Activated CD8-positive, alpha-beta memory T cell treated with anti-CD3 and anti-CD28 coated beads, Interleukin-2, amount 50 U/mL, for 4 hours (primary cell): ENCODE results near the gene PNPLA1.

Source experiments
- DNase-seq: peaks from one replicate; pipeline ENCODE4 v3.0.0-alpha.2; 2020

The PNPLA1 gene

DNA sequence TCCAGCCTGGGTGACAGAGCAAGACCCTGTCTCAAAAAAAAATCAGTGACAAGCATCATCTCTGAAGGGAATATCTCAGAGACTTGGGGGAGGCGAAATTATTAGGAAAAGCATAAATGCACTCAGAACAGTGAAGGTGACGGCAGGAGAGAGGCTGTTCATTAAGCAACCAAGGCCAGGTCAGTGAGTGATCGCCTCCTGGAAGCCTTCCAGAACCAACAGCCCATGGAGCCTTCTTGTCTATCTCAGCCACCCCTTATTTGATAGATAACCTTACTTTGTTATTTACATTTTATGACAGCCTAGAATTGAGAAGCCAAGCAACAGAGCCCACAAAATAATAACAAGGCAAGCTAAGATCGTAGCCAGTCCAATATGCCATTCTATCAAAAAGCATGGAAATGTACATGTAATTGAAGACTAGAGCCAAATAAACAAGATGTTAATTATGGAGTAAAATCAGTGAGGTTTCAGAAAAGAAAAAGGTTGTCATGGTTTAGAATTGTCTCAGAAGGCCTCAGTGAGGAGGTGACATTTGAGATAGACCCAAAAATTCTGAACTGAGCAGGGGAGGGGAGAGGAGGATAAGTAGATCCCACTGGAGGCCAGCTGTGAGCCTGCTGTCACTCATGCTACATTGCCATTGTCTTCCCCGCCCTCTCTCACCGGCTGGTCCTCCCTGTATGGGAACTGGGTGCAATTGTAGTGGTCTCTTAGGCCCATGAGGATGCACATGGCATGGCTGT, 49.0 kb downstream of the PNPLA1 start:
- DNase-seq, result no peak

DNA sequence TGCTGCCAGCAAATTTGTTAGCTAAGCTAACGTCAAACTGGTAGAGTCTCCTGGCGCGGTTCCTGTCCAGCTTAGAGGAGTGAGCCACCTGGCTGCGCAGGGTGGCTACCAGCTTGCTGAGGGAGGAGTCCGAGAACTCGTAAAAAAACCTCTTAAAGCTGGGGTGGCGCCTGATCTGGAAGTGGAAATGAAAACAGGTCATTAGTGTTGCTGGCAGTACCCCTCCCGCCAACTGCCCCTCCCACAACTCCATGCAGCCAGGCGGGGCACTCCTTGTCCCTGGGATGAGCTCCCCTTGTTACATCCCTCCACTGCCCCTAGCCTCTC, 49.5 kb downstream of the PNPLA1 start:
- no peak for DNase-seq

DNA sequence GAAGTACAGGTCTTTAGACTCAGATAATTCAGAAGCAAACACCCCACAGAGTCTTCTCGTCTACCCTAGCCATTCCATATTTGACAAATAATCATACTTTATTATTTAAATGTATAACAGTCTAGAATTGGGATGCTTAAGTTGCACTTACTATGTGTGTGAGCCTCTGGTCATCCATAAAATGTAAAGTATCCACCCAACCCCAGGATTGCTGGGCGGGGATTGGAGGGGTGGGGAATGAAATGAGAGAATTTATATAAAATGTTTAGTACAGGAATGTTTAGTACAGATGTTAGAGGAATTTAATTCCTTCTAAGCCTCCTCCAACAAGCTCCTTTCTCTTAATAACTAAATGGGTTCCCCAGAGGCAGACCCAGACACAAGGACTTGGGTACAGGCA, 50.0 kb downstream of the PNPLA1 start:
- DNase-seq, result no peak

DNA sequence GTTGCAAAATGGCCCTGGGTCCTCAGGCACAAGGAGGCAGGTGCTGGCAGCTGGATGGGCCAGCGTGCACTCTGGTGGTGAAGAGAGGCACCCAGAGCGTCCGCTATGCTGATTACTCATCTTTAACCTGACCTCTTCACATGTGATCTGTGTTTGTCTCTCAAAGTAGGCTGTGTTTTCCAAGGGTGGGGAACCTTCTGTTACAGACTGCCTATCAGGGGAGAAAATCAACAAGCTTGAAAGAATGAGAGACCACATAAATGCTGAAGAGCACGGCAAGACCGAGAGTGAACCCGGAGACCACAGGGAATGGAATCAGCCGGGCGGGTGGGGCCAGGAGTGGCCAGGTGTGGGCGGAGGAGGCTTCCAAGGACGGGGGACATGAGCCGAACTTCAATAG, 50.6 kb downstream of the PNPLA1 start:
- no peak for DNase-seq

DNA sequence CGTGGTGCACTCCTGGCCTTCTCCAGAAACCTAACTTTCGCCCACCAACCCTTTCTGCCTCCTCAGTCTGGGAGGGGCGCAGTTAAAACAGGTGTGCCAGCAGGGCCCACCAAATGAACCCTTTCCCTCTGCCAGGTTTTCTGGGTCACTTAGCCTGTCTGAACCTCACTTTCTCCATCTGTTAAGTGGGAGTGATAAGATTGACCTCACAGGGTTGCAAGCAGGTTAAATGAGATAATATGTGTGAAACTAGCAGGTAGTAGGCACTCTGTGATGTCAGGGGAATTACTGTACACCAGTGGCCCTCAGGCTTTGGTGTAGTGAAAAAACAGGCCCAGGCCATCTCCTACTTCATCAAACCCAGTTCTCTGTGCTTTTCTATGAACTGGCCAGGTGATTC, 52.7 kb downstream of the PNPLA1 start:
- DNase-seq, result no peak

DNA sequence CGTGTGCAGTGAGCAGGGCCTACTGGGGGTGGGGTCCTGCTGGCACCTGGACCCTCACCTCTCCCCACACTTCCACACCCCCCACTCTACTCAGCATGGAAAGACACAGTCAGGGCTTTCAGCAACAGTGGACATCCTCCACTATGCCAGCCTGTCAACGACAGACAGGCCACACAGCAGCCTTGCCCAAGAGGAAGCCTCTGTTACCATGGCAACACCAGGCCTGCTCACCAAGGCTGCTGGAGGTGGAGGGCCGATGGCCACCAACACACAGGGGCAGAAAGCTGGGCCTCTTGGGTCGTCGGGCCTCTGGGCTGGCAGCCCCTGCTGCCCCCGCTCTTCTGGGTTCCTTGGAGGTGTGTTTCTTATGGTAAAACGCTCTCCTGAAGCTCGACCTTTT, 53.2 kb downstream of the PNPLA1 start:
- no peak for DNase-seq

DNA sequence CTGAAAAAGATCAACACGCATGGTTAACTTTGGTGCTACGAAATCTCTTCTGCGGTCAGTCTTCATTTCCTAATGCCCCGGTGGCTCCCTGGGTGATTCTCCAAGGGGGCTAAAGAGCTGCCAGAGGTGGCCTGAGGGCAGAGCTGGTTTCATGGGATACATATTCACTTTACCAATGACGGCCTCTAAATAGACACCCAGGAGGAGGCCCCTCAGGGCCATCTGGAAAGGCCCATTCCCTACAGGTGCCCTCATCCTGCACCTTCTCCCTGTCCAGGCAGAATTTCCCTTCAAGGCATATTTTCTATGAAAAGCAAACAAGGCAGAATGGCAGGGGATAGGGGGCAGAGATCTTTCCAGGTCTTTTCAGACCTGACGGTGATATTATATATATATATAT, 54.3 kb downstream of the PNPLA1 start:
- DNase-seq, result no peak

DNA sequence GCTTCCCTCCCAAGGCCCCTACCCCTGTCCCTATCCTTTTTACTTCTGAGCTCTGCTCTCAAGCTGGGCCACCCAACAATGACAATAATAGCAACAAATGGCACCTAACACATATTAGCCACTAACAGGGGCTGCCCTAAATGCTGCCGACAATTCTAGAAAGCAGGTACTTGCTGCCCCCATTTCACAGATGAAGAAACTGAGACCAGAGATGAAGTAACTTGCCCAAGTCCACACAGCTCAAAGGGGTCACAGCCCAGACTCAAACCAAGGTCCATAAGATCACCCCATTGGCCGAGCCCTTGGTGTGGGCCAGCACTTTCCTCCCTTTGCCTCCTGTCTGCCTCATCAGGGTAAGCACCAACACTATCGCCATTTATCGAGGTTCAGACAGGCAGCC, 54.9 kb downstream of the PNPLA1 start:
- DNase-seq, result no peak

DNA sequence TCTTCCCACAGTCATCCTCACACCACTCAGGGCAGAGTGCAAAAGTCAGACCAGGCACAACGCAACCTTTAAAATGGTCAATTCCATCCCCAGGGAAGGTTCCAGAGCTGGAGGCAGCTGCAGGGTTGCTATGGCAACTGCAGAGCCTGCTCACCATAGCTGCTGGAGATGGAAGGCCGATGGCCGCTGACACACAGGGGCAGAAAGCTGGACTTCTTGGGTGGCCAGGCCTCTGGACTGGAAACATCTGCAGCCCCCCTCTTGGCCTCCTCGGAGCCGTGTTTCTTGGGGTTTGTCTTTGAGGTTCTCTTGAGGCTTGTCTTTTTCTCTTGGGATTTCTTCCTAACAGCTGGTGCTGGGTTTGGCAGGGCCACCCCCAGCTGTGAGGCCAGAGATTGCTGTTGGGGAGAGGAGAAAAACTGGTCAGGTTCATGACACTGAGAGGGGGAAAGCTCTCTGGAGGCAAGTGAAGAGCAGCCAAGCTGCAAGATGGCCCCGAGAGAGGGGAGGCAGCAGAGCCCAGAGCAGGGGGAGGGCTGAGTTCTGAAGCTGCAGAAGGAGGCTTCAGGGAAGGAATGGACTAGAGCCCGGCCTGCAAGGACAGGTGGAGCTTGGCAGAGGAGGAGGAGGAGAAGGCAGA, 56.6 kb downstream of the PNPLA1 start:
- no peak for DNase-seq

DNA sequence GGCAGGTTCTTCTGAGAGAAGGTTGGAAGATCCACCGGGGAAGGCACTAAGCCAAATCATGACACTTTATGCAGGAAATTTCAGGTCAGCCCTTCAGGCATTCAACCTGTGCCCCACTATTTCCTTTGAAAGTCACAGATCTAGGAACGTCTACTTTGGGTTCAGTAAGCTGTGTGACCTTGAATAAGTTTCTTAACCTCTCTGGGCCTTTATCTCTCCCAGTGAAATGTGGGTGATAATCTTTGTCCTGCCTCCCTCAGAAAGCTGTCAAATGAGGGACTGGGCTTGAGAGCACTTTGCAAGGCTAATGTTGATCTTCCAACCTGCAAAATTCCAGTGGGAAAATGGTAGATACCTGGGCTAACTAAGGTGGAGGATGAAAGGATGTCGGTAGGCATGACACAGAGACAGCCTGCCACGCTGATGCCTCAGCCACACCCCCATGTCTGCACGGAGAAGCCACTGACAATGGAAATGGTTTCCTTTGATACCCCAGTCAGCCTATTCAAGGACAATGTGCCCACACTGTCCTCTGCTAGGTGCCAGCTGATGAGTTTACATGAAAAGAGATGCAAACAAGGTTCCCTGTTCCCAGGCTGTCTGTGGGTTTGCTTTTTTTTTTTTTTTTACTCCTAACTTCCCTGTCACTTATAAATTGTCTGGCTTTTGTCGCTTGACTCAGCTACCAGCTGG, 57.5 kb downstream of the PNPLA1 start:
- DNase-seq, result no peak

DNA sequence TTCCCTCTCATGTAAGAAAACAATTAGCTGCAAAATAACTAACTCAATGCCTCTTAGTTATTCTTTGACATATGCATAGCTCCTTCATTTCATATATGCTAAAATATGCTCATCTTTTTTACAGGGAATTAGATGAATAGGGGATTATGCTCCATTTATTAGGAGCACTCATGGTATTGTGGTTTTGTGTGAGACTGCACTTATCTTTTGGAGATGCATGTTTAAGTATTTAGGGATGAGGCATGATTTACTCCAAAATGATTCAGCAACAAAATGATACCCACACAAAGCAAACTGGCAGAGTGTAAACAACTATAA, 58.0 kb downstream of the PNPLA1 start:
- DNase-seq, result no peak

DNA sequence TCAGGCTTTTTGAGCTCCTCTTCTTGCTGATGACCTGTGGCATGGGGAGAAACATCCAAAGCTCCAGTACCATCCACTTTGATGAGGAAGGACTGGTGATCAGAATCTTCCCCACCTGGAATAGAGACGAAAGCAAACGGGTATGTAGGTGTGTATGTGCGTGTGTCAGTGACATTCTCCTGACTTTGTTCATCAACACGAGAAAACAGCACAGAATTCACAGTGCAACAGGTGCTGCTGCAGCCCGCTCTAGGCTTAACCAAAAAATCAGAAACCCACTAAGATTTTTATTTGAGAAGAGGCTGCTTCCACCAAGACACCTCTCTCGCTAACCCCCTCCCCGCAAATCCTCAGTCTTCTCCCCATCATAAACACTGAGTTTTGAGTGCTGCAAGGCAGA, 58.7 kb downstream of the PNPLA1 start:
- no peak for DNase-seq

DNA sequence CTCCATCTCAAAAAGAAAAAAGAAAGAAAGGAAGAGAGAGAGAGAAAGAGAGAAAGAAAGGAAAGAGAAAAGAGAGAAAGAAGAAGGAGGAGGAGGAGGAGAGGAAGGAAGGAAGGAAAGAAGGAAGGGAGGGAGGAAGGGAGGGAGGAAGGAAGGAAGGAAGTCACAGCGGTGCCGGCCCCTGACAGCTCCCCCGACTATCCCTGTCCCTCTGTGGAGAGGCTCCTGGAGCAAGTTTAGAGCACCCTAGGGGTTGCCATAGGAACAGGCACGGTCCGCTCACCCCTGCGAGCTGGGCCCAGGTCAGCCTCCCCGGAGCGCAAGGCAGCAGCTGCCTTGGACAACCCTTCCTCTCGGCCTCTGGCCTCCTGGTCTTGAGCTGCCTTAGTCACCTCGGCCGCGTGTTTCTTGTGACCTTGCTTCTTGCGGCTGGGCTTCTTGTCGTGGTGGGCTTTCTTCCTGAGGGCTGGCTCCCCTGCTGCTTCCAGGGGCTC, 60.0 kb downstream of the PNPLA1 start:
- DNase-seq, result no peak

DNA sequence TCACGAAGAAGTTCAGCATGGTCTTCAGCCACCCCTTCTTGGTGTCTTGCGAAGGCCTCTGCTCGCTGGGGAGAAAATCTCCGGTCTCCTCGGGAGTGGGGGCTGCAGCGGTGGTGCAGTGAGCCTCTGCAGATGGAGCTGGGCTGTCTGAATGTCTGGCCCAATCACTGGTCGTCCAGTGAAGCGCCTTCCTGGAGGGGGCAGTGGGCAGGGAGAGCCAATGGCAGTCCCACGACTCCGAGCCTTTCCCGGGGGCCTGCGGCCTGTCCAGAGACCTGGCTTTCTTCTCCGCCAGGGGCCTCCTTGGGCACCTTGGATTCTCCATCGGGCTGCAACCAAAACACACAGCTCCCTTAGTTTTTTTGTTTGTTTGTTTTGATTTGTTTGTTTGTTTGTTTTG, 60.5 kb downstream of the PNPLA1 start:
- no peak for DNase-seq

DNA sequence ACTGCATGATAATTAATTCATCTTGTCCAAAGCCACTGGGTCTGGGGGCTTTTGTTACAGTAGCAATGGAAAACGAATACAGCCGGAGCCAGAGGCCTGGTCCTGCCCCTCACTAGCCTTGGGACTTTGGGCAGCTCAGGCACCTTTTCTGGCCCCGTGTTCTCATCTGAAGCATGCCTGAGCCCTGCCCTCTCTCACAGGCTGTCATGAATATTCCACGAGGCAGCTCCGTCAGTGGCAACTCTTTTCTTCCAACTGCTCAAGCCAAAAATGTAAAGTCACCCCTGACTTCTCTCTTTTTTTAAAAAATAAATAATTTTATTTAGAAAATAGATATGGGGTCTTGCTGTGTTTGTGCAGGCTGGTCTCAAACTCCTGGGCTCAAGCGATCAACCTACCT, 61.5 kb downstream of the PNPLA1 start:
- DNase-seq, result no peak

DNA sequence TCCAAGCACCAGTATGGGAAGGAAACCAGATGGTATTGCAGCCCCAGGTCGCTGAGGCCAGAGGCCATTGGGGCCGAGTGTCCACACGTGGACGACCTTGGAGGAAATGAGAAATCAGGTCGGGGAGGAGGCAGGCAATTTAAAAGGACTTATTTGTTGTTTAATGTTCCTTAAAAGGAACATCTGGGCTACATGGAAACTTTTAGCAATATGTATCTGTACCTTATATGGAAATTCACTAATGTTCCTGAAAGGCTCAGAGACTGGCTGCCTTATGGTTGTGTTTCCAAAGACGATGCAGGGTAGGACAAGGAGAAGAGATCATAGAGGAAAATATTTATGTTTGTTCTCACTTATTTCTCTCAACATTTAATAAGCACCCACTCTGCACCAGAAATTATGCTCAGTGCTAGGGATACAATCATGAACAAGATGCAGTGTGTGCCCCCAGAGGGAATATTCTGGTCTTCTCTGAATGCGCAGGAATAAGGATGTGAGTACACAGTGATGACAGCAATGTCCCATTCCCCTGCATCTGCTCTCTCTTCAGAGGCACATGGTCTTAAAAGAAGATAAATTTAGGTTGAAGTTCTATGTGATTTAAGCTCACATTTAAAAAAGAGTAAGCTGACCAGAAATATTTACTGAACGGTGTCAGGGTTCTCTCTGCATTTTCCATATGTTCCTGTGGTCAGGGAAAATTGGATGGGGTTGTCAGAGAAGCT, 63.5 kb downstream of the PNPLA1 start:
- DNase-seq, result no peak

DNA sequence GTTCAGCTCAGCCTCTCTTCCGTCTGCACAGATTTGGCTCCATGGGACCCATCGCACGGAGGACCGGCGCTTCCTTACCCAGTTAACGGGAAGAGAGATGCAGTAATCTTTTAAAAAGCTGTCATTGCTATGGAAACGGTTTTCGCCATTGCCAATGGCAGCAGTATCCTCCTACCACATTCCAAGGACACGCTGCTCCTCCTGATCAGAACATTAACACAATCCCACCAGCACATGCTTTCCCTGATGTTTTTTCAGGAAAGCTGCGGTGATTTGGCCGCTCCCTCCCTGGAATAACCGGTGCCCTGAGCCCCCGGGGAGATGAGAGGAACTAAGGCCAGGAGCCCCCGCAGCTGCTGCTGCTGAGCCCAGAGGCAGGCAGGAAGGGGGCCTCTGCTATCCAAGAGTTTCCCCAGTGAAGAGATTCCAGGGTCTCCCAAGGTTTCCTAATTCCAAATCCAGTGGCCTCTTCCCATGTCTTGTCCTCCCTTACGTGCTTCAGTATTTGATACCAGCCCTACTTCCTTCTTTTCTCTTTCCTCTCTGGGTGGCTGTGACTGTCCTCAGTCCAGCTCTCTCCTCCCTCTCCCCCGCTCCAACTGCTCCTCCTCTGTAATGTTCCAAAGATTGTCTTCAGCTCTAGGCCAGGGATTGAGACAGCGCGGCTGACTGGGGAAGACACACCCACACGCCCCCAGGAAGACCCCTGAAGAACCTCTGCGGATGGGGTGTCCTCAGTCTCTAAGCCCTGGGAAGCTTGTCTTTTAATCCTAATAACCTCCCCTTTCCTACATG, 64.3 kb downstream of the PNPLA1 start:
- DNase-seq, result no peak

DNA sequence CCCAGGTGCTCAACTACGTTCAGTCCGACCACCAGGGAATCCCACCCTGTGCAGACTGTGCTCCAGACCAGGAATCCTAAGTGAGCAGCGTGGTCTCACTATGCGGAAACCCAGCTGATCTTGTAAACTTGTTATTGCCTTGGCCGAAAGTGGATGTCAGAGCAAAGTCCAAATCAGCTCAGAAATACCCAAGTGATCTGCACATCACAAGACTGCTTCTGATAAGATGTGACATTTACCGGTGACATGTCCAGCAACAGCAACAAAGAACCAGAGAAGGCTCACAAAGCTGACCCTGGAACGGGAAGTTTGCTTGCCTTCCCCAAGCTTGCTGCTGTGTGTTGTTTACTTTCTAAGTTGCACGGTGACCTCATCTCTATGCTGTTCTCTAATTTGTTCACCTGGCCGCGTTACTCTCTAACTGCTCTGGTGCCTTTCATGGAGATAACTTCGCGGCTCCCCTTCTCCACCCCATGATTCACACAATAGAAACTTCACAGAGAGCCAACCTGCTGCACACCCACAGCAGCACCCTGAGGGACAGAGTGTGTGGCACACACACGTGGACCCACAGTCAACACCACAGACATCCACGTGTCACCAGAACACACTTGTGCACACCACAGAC, 65.1 kb downstream of the PNPLA1 start:
- no peak for DNase-seq

DNA sequence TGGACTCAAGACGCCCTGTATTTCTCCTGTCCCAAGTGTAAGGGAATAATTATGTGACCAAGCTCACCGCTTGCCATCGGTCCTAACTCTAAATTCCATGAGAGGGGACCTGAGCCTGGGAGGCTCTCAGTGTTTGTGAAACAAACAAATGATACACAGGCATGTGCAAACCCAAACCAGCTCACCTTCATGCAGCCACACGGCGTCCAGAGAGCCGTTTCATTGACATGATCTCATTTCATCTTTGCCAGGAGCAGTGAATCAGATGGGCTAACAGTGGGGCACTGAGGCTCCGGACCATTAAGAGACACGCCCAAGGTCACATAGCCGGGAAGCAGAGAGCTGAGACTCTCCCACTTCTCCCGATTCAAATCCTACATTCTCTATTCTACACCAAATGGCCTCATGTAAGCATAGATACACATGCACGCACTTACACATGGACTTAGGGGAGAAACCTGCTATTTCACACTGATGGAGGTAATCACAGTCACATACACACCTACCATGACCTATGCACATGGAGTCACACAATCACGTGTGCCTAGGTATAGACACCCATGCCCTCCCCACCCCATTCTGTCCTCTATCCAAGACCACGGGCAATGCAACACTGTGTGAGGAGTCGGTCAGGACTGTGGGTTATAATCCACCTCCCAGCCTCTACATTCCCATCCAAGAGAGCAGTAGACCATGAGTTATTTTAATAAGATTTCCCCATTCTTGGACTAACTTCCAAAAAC, 65.8 kb downstream of the PNPLA1 start:
- DNase-seq, result no peak

DNA sequence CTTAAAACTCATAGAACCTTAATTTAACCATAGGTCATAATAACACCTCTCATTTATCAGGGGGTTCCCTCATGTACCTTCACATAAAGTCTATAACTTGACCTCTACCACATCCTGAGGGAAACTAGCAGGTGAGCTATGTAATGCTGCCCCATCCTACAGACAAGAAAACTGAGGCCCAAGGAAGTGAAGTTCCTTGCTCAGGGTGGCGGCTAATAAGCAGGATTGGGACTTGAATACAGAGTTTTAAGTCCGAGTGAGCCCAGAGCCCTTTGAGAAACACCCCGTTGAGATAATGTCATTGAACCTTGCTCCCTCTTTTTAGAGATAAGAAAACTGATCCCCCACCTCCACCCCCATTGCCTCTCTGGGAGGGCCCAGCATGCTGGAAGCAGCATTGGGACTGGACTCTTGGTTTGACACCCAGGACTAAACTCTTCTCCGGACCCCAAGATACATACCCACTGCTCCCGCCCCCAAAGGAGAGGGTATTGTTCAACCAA, 66.4 kb downstream of the PNPLA1 start:
- no peak for DNase-seq

DNA sequence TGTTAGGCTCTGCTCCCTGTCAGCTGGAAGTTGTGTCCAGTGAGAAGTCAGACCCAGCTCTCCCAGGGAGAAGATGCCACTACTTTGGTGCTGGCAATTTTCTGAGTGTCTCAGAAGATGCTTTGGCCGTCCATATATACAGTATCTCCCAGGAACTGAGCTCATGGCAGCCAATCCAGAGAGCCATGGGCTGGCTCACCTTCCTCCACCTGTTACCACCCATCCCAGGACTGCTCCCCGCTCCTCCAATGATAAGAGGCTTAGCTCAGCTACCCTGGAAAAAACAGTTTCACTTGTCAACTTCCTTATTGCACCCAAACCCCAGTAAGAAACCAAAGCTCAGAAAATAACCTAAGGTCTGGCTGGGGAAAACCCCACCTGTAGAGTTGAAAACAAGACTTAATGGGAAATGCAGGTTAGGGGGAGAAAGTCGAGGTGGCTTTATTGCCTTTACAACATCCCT, 67.0 kb downstream of the PNPLA1 start, which contains the start of gene BNIP5:
BNIP5 (minus strand) TSS at position 110 of the 463 bp plus-strand sequence. CDS start 6,198 bp downstream, outside the sequence.
- DNase-seq, result no peak
